Rectal smooth muscle tissue (tissue), 1 donor: Measurements from ENCODE around the gene KLHDC1.
"Not testable (repeated sequence)": the region's sequence is repeated elsewhere in the genome, so short reads cannot be mapped to it uniquely, and the experiment has no call there.

ENCODE experiments used
- H3K27ac ChIP-seq: one replicate; pipeline ENCODE4 v1.7.0; 2013; ENCODE audit warnings: low read depth, low read length, inconsistent platforms
- H3K27me3 ChIP-seq: one replicate; pipeline ENCODE4 v1.7.0; 2013; ENCODE audit warnings: low read length; ENCODE audit not compliant: control insufficient read depth, insufficient read depth
- H3K36me3 ChIP-seq: one replicate; pipeline ENCODE4 v1.7.0; 2013; ENCODE audit warnings: low read length; ENCODE audit not compliant: control insufficient read depth, insufficient read depth
- H3K4me1 ChIP-seq: one replicate; pipeline ENCODE4 v1.7.0; 2013; ENCODE audit warnings: low read length; ENCODE audit not compliant: control insufficient read depth, insufficient read depth
- H3K4me3 ChIP-seq: one replicate; pipeline ENCODE4 v1.7.0; 2013; ENCODE audit warnings: low read length
- H3K9ac ChIP-seq: one replicate; pipeline ENCODE4 v1.7.0; 2013; ENCODE audit warnings: low read length

The KLHDC1 gene

DNA sequence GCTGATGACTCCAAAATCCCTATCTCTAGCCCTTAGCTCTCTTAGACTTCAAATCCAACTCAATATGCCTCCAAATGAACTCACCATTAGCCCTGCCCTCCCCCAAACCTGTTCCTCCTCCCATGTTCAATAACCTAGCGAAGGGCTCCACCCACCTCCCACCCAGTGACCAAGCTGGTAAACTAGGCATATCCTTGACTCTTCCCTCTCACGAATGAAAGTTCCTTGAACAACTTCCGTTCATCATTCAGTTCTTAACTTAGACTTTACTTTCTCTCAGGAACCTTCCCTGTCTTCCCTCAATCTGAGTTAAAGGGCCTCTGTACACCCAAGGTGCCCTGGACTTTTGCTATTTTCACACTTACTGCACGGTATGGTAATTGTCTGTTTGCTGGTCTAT, 1.9 kb upstream of the KLHDC1 start:
- no peaks in the 10 kb centered on the region for H3K27me3 ChIP-seq
- peaks cover 5% of the 10 kb centered on the region for H3K4me1 ChIP-seq
- H3K4me3 ChIP-seq, result no peak overlapping the region
- H3K9ac ChIP-seq, result no peak overlapping the region
- H3K27ac ChIP-seq, result no peak overlapping the region
- H3K36me3 ChIP-seq, result no peaks in the 10 kb centered on the region

GRCh38 chr14:49692193-49692757, 645 bp upstream of the KLHDC1 start:
- H3K9ac ChIP-seq, result peak overlapping the region; percentile 86
- H3K4me1 ChIP-seq, result peaks cover 5% of the 10 kb centered on the region
- H3K36me3 ChIP-seq, result no peaks in the 10 kb centered on the region
- H3K27me3 ChIP-seq, result no peaks in the 10 kb centered on the region
- peak overlapping the region; percentile 99 for H3K27ac ChIP-seq
- peak overlapping the region; percentile 88 for H3K4me3 ChIP-seq

DNA sequence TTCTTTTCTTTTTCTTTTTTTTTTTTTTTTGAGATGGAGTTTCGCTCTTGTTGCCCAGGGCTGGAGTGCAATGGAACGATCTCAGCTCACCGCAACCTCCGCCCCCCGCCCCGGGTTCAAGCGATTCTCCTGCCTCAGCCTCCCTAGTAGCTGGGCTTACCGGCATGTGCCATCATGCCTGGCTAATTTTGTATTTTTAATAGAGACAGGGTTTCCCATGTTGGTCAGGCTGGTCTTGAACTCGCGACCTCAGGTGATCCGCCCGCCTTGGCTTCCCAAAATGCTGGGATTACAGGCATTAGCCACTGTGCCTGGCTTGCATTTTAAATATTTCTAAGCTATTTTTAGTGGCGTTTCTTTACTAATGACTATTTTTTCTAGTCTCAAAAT, 810 bp downstream of the KLHDC1 start:
- not testable (repeated sequence) for H3K4me1 ChIP-seq, H3K27ac ChIP-seq, H3K27me3 ChIP-seq, H3K9ac ChIP-seq, H3K36me3 ChIP-seq
- peak overlapping the region; percentile 88 for H3K4me3 ChIP-seq

GRCh38 chr14:49702725-49703124, 9.8 kb downstream of the KLHDC1 start:
- Histone ChIP-seq H3K27me3 (no peaks in the 10 kb centered on the region), H3K36me3 (no peaks in the 10 kb centered on the region), H3K9ac (no peak overlapping the region), H3K27ac (no peak overlapping the region), H3K4me3 (no peak overlapping the region), H3K4me1 (no peaks in the 10 kb centered on the region)

- Histone ChIP-seq H3K27me3 (no peaks in the 10 kb centered on the region), H3K9ac (no peak overlapping the region), H3K4me1 (no peaks in the 10 kb centered on the region), H3K4me3 (no peak overlapping the region), H3K36me3 (no peaks in the 10 kb centered on the region), H3K27ac (no peak overlapping the region)
Observed at GRCh38 chr14:49703965-49704364, 11.0 kb downstream of the KLHDC1 start.

DNA sequence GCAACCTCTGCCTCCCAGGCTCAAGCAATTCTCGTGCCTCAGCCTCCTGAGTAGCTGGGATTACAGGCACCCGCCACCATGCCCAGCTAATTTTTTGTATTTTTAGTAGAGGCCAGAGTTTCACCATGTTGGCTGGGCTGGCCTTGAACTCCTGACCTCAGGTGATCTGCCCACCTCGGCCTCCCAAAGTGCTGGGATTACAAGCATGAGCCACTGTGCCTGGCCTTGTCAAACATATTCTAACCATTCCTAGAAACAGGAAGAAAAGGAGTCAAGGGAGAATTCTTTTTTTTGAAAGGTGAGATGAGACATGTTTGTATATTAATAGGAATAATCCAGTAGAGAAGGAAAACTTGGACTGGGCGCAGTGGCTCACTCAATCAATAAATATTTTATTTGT, 11.6 kb downstream of the KLHDC1 start:
- H3K27me3 ChIP-seq, H3K9ac ChIP-seq, H3K27ac ChIP-seq, H3K36me3 ChIP-seq, H3K4me3 ChIP-seq, H3K4me1 ChIP-seq: not testable (repeated sequence)

- H3K9ac ChIP-seq, H3K36me3 ChIP-seq, H3K27ac ChIP-seq, H3K27me3 ChIP-seq, H3K4me3 ChIP-seq, H3K4me1 ChIP-seq: not testable (repeated sequence)
Observed at GRCh38 chr14:49710993-49711392, 18.1 kb downstream of the KLHDC1 start.

- Histone ChIP-seq H3K27ac (no peak overlapping the region), H3K27me3 (no peaks in the 10 kb centered on the region), H3K4me1 (no peaks in the 10 kb centered on the region), H3K36me3 (no peaks in the 10 kb centered on the region), H3K9ac (no peak overlapping the region), H3K4me3 (no peak overlapping the region)
Observed at GRCh38 chr14:49720744-49721143, 27.8 kb downstream of the KLHDC1 start.

- H3K9ac ChIP-seq, H3K27ac ChIP-seq, H3K36me3 ChIP-seq, H3K27me3 ChIP-seq, H3K4me1 ChIP-seq, H3K4me3 ChIP-seq: not testable (repeated sequence)
Observed at GRCh38 chr14:49721733-49722435, 29.0 kb downstream of the KLHDC1 start.

DNA sequence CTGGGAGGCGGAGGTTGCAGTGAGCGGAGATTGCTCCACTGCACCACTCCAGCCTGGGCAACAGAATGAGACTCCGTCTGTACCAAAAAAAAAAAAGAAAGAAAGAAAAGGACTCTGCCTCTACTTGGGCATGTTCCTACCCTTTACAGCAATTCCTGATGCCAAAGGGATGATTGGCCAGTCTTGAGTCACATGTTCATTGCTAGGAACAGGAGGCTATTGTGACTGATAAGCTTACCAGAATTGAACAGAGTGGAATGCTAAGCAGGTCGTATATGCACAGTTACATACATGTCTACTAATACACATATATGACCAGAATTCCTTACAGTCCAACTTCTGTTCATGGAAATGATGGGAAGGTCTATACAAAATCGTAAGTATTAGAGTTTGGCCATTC, 34.3 kb downstream of the KLHDC1 start:
- Histone ChIP-seq H3K36me3 (peaks cover 2% of the 10 kb centered on the region), H3K4me1 (no peaks in the 10 kb centered on the region), H3K27me3 (no peaks in the 10 kb centered on the region), H3K9ac (no peak overlapping the region), H3K4me3 (no peak overlapping the region), H3K27ac (no peak overlapping the region)

- Histone ChIP-seq H3K4me3 (no peak overlapping the region), H3K27me3 (no peaks in the 10 kb centered on the region), H3K4me1 (no peaks in the 10 kb centered on the region), H3K9ac (no peak overlapping the region), H3K27ac (no peak overlapping the region), H3K36me3 (no peaks in the 10 kb centered on the region)
Observed at GRCh38 chr14:49732896-49733295, 40.0 kb downstream of the KLHDC1 start.

DNA sequence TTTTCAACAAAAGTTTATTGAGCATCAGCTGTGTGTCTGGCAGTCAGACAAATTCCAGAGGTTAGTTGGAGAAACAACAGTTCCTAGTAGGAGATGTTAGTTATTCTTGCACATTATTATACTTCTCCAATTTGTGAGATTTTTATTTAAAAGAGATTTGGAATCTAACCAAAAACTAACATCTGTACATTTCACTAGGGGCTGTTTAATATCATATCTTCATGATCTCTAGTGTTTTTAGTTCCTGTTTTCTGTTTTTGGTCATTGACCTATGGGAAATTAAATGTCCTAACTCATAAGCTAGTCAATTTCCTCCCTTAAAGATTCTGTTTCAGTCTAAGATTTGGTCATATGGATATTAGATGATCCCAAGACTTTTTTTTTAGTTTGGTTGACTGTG, 40.9 kb downstream of the KLHDC1 start:
- Histone ChIP-seq H3K9ac (no peak overlapping the region), H3K27me3 (no peaks in the 10 kb centered on the region), H3K36me3 (no peaks in the 10 kb centered on the region), H3K27ac (no peak overlapping the region), H3K4me1 (no peaks in the 10 kb centered on the region), H3K4me3 (no peak overlapping the region)

DNA sequence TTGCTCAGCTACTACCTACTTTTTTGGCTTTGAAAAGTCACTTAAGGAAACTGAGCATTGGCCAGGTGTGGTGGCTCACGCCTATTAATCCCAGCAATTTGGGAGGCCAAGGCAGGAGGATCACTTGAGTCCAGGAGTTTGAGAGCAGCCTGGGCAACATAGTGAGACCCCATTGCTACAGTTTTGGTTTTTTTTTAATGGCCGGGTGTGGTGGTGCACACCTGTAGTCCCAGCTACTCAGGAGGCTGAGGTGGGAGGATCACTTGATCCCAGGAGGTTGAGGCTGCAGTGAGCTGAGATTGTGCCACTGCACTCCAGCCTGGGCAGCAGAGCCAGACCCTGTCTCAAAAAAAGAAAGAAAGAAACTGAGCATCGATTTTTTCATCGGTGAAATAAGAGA, 42.7 kb downstream of the KLHDC1 start:
- H3K4me3 ChIP-seq, H3K9ac ChIP-seq, H3K27ac ChIP-seq, H3K4me1 ChIP-seq, H3K36me3 ChIP-seq, H3K27me3 ChIP-seq: not testable (repeated sequence)
